ENCODE results near the gene GSPT1.

Gene GSPT1

DNA sequence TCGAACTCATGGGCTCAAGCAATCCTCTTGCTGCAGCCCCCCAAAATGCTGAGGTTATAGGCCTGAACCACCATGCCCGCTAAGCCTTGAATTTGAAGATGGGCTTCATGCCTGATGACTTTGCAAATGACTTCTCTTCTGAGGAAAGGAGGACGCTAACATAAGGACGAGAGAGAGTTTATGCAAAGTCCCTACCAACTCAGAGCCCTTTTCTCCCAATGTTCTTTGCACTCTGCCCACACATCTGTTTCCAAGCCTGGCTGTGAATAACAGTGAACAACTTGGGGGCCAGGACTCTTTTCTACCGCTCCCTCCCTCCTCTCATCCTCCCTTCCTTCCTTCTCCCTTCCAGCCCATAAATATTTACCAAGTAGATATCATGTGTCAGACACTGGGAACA lies 34.6 kb upstream of the GSPT1 start:
- no peaks in the 10 kb centered on the region for H3K9me3 ChIP-seq (ENCODE audit: insufficient read depth, low read length)
- H3K36me3 ChIP-seq (ENCODE audit: low read length): no peaks in the 10 kb centered on the region
- H3K4me3 ChIP-seq (ENCODE audit: insufficient read depth, low read length, poor library complexity, severe bottlenecking): no peak overlapping the region
- no peaks in the 10 kb centered on the region for H3K9me2 ChIP-seq (replicated peaks; ENCODE audit: insufficient read depth, low read length)
- TF ChIP-seq EZH2phosphoT487 (conservative IDR thresholded peaks at IDR 0.05; ENCODE audit: low read length): no peak
- TF ChIP-seq CTCF (IDR thresholded peaks at IDR 0.05; ENCODE audit: insufficient read depth, low read length, poor library complexity, severe bottlenecking): no peak
- H2AFZ ChIP-seq (ENCODE audit: low read depth, low read length, severe bottlenecking): peak overlapping the region; percentile 92
- peak overlapping the region; percentile 36 for H3K4me2 ChIP-seq (ENCODE audit: low read depth, low read length, poor library complexity, severe bottlenecking)
- no peaks in the 10 kb centered on the region for H4K20me1 ChIP-seq (ENCODE audit: low read depth, low read length)
- H3K79me2 ChIP-seq (ENCODE audit: insufficient read depth, low read length): no peaks in the 10 kb centered on the region
- H3K9ac ChIP-seq (ENCODE audit: low read length): peak overlapping the region; percentile 37
- peaks cover 12% of the 10 kb centered on the region for H3F3A ChIP-seq (ENCODE audit: insufficient read depth)
- peak overlapping the region; percentile 83 for H3K27ac ChIP-seq (ENCODE audit: low read depth, low read length)
- no peaks in the 10 kb centered on the region for H3K27me3 ChIP-seq (ENCODE audit: low read length)

DNA sequence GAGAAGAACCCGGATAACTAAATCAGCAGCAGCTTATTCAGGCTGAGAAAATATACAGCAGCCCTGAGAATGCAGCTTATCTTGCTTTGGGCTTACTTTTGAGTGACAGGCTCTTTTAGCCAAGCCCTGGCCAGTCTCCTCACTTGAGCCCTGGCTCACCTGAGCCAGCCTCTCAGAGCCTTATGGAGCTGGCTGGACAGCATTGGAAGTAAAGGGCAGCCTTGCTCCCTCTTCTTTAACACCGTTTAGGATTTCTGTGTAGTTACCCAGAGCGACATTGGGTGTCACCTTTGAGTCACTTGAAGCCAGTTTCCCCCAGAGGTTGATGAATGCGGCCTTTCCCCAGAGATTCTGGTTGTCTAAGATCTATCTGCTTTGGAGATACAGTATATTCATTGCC lies 33.8 kb upstream of the GSPT1 start:
- Histone ChIP-seq H3K79me2 (ENCODE audit: insufficient read depth, low read length) (no peaks in the 10 kb centered on the region), H3K4me3 (ENCODE audit: insufficient read depth, low read length, poor library complexity, severe bottlenecking) (no peak overlapping the region), H4K20me1 (ENCODE audit: low read depth, low read length) (no peaks in the 10 kb centered on the region), H3K27ac (ENCODE audit: low read depth, low read length) (no peak overlapping the region), H3K9ac (ENCODE audit: low read length) (no peak overlapping the region), H3F3A (ENCODE audit: insufficient read depth) (peaks cover 12% of the 10 kb centered on the region), H3K9me3 (ENCODE audit: insufficient read depth, low read length) (no peaks in the 10 kb centered on the region), H3K4me2 (ENCODE audit: low read depth, low read length, poor library complexity, severe bottlenecking) (peak overlapping the region; percentile 36), H3K36me3 (ENCODE audit: low read length) (no peaks in the 10 kb centered on the region), H3K9me2 (replicated peaks; ENCODE audit: insufficient read depth, low read length) (no peaks in the 10 kb centered on the region), H2AFZ (ENCODE audit: low read depth, low read length, severe bottlenecking) (no peak overlapping the region), H3K27me3 (ENCODE audit: low read length) (no peaks in the 10 kb centered on the region)
- no peak for TF ChIP-seq EZH2phosphoT487 (conservative IDR thresholded peaks at IDR 0.05; ENCODE audit: low read length)
- peak; percentile 60 for TF ChIP-seq CTCF (IDR thresholded peaks at IDR 0.05; ENCODE audit: insufficient read depth, low read length, poor library complexity, severe bottlenecking)

DNA sequence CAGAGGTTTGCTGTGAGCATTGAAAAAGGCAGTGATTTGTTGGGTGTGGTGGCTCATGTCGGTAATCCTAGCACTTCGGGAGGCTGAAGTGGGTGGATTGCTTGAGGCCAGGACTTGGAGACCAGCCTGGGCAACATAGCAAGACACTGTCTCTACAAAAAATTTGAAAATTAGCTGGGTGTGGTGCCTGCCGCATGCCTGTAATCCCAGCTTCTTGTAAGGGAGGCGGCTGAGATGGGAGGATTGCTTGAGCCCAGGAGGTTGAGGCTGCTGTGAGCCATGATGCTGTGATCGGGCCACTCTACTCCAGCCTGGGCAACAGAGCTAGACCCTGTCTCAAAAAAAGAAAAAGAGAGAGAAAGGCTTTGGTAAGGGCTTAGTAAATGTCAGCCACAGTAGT lies 33.1 kb upstream of the GSPT1 start:
- H3K27ac ChIP-seq (ENCODE audit: low read depth, low read length): no peak overlapping the region
- H3K4me3 ChIP-seq (ENCODE audit: insufficient read depth, low read length, poor library complexity, severe bottlenecking): no peak overlapping the region
- H3K9me2 ChIP-seq (replicated peaks; ENCODE audit: insufficient read depth, low read length): no peaks in the 10 kb centered on the region
- TF ChIP-seq EZH2phosphoT487 (conservative IDR thresholded peaks at IDR 0.05; ENCODE audit: low read length) (no peak), CTCF (IDR thresholded peaks at IDR 0.05; ENCODE audit: insufficient read depth, low read length, poor library complexity, severe bottlenecking) (no peak)
- no peaks in the 10 kb centered on the region for H3K9me3 ChIP-seq (ENCODE audit: insufficient read depth, low read length)
- H3F3A ChIP-seq (ENCODE audit: insufficient read depth): peaks cover 12% of the 10 kb centered on the region
- H3K36me3 ChIP-seq (ENCODE audit: low read length): no peaks in the 10 kb centered on the region
- H3K27me3 ChIP-seq (ENCODE audit: low read length): no peaks in the 10 kb centered on the region
- H3K4me2 ChIP-seq (ENCODE audit: low read depth, low read length, poor library complexity, severe bottlenecking): no peak overlapping the region
- H3K9ac ChIP-seq (ENCODE audit: low read length): no peak overlapping the region
- no peaks in the 10 kb centered on the region for H3K79me2 ChIP-seq (ENCODE audit: insufficient read depth, low read length)
- H2AFZ ChIP-seq (ENCODE audit: low read depth, low read length, severe bottlenecking): no peak overlapping the region
- H4K20me1 ChIP-seq (ENCODE audit: low read depth, low read length): no peaks in the 10 kb centered on the region
